GM19193 (cell line): ENCODE results near the gene PRELID1.

ENCODE experiments used
- POLR2A ChIP-seq: IDR thresholded peaks from 4 replicates; pipeline ENCODE4 v1.6.1; 2011; ENCODE audit not compliant: insufficient read depth, insufficient read length; ENCODE audit errors: extremely low read depth

Gene PRELID1

GRCh38 chr5:177334781-177335700, 31.4 kb downstream of the PRELID1 start:
- TF ChIP-seq POLR2A = no peak

- no peak for TF ChIP-seq POLR2A
These were observed 32.1 kb downstream of the PRELID1 start for GRCh38 chr5:177335701-177336065.

- no peak for TF ChIP-seq POLR2A
These were observed 32.5 kb downstream of the PRELID1 start for GRCh38 chr5:177336112-177336511.

GRCh38 chr5:177336603-177337494, 33.2 kb downstream of the PRELID1 start:
- no peak for TF ChIP-seq POLR2A

- TF ChIP-seq POLR2A = no peak
These were observed 34.9 kb downstream of the PRELID1 start for GRCh38 chr5:177338251-177339106.

- TF ChIP-seq POLR2A = no peak
These were observed 35.6 kb downstream of the PRELID1 start for GRCh38 chr5:177339107-177339638.

- no peak for TF ChIP-seq POLR2A
These were observed 40.2 kb downstream of the PRELID1 start for GRCh38 chr5:177343777-177344176.

- no peak for TF ChIP-seq POLR2A
These were observed 41.3 kb downstream of the PRELID1 start for GRCh38 chr5:177344891-177345290.

- no peak for TF ChIP-seq POLR2A
These were observed 43.2 kb downstream of the PRELID1 start for GRCh38 chr5:177346820-177347219.

- TF ChIP-seq POLR2A = no peak
These were observed 44.1 kb downstream of the PRELID1 start for GRCh38 chr5:177347699-177348098.

- TF ChIP-seq POLR2A = no peak
These were observed 45.7 kb downstream of the PRELID1 start for GRCh38 chr5:177349362-177349647.

- no peak for TF ChIP-seq POLR2A
These were observed 46.2 kb downstream of the PRELID1 start for GRCh38 chr5:177349762-177350161.

- no peak for TF ChIP-seq POLR2A
These were observed 47.3 kb downstream of the PRELID1 start for GRCh38 chr5:177350776-177351391.
